K562 (cell line): ENCODE results near the gene KLHDC7B. TPM values are rescaled to one million over a fixed set of nuclear protein-coding genes. Genes with fewer than 3 reads are reported as not detected.

Experiments
- ATAC-seq: fragments of 200-7000 bp; cut with Tn5 transposase; 3 replicates; pipeline ENCODE4 v1.9.1; 2020; ENCODE audit warnings: moderate library complexity
- BruUV-seq: library from RNA; stranded (reverse); fragments of 400-500 nt; replicated peaks from 2 replicates; lab custom pipeline; 2021; lab: Mats Ljungman, UMichigan
- CTCF ChIA-PET: fragments of 300-600 bp; formaldehyde crosslinking; extraction: SDS; loops from one replicate; lab custom pipeline; 2021; ENCODE audit warnings: low intra/inter-chr PET ratio; lab: Yijun Ruan, JAX
- POLR2A ChIA-PET: fragments of 300-600, 350-650 bp; sonication (Branson Sonifier 250); formaldehyde crosslinking; extraction: SDS; loops from one replicate; lab custom pipeline; 2021; ENCODE audit warnings: antibody characterized with exemption, inconsistent platforms; lab: Yijun Ruan, JAX
- DNase-seq, 4 experiments: peaks; one replicate each; pipeline versions ENCODE4 v3.0.0 to v3.0.0-alpha.2; 2011 to 2018; ENCODE audit warnings: low spot score in 3 of 4, mixed read lengths in 3 of 4; ENCODE audit errors: extremely low read depth in 1 of 4
- FAIRE-seq: peaks from 2 replicates; lab custom pipeline; 2011; peaks lifted over from hg19 to GRCh38; lab: Jason Lieb, UNC
- H2AFZ ChIP-seq: 2 replicates; pipeline ENCODE4 v1.6.0; 2011; ENCODE audit warnings: low read depth, low read length, control low read depth, inconsistent platforms
- H3K27ac ChIP-seq: fragments of 200-600 bp; 3 replicates; pipeline ENCODE4 v1.8.0; 2011; ENCODE audit warnings: low read depth, mild to moderate bottlenecking, control low read depth, inconsistent platforms, low read length, moderate library complexity, mixed read lengths; ENCODE audit errors: extremely low read depth
- H3K27me3 ChIP-seq, 2 experiments: fragments of 300-600 bp in 1 of 2; 2 replicates in 1 of 2; 3 replicates in 1 of 2; pipeline versions ENCODE4 v1.6.0 to v1.8.0; 2011; ENCODE audit warnings: inconsistent platforms in 2 of 2, low read length in 2 of 2, mild to moderate bottlenecking in 1 of 2, mixed read lengths in 1 of 2, moderate library complexity in 1 of 2; ENCODE audit not compliant: control insufficient read depth in 2 of 2, insufficient read depth in 2 of 2
- H3K36me3 ChIP-seq: fragments of 300-600 bp; 3 replicates; pipeline ENCODE4 v1.8.0; 2011; ENCODE audit warnings: mild to moderate bottlenecking, low read length, inconsistent platforms; ENCODE audit not compliant: control insufficient read depth, insufficient read depth
- H3K4me1 ChIP-seq, 2 experiments: fragments of 200-600 bp in 1 of 2; replicated peaks in 1 of 2; 2 replicates in 1 of 2; 3 replicates in 1 of 2; pipeline versions ENCODE4 v1.5.1 to v1.8.0; 2011; ENCODE audit warnings: inconsistent platforms in 2 of 2, low read length in 2 of 2, mild to moderate bottlenecking in 1 of 2, mixed read lengths in 1 of 2, moderate library complexity in 1 of 2; ENCODE audit not compliant: control insufficient read depth in 2 of 2, insufficient read depth in 2 of 2
- H3K4me2 ChIP-seq: 2 replicates; pipeline ENCODE4 v1.6.1; 2011; ENCODE audit warnings: low read length, control low read depth, inconsistent platforms, mixed read lengths; ENCODE audit not compliant: insufficient read depth
- H3K4me3 ChIP-seq: fragments of 200-600 bp; sonication (generic), shearing (Covaris generic); 2 replicates; pipeline ENCODE4 v1.5.1; 2016; ENCODE audit warnings: control low read depth, inconsistent platforms
- H3K79me2 ChIP-seq: fragments of 200-600 bp; 3 replicates; pipeline ENCODE4 v1.8.0; 2011; ENCODE audit warnings: low read length, inconsistent platforms; ENCODE audit not compliant: control insufficient read depth, insufficient read depth
- H3K9ac ChIP-seq, 2 experiments: 2 replicates each; pipeline versions ENCODE4 v1.6.0 to v1.6.1; 2011; ENCODE audit warnings: low read depth in 2 of 2, low read length in 2 of 2, control low read depth in 1 of 2, inconsistent platforms in 1 of 2, mild to moderate bottlenecking in 1 of 2, mixed read lengths in 1 of 2; ENCODE audit not compliant: insufficient read depth in 1 of 2
- H3K9me1 ChIP-seq: one replicate; pipeline ENCODE4 v1.6.0; 2011; ENCODE audit warnings: inconsistent platforms, mild to moderate bottlenecking, low read length, moderate library complexity; ENCODE audit not compliant: control insufficient read depth, insufficient read depth
- H3K9me3 ChIP-seq: replicated peaks from 2 replicates; pipeline ENCODE4 v1.5.1; 2011; ENCODE audit warnings: low read depth, low read length, inconsistent platforms; ENCODE audit not compliant: control insufficient read depth, insufficient read depth
- H4K20me1 ChIP-seq: replicated peaks from 2 replicates; pipeline ENCODE4 v1.6.1; 2011; ENCODE audit warnings: low read length, inconsistent platforms, mixed read lengths; ENCODE audit not compliant: control insufficient read depth, insufficient read depth
- CEBPG ChIP-seq, 3 experiments: fragments of 200-800 bp in 1 of 3; sonication (Bioruptor generic) in 1 of 3; sonication (generic) in 1 of 3; formaldehyde crosslinking in 1 of 3; IDR thresholded peaks in 2 of 3; conservative IDR thresholded peaks in 1 of 3; 2 replicates each; pipeline versions ENCODE4 v1.6.1 to v1.8.0; 2016 to 2022; ENCODE audit warnings: missing compliant biosample characterization in 2 of 3, missing genetic modification characterization in 2 of 3, mild to moderate bottlenecking in 1 of 3, missing genetic modification reagents in 1 of 3
- MTA2 ChIP-seq: fragments of 450-650 bp; IDR thresholded peaks from 2 replicates; pipeline ENCODE4 v1.6.1; 2016; ENCODE audit warnings: low read depth
- OTX1 ChIP-seq: fragments of 450-650 bp; formaldehyde crosslinking; IDR thresholded peaks from 2 replicates; pipeline ENCODE4 v1.4.0; 2022; ENCODE audit warnings: mild to moderate bottlenecking
- THRA ChIP-seq: fragments of 450-650 bp; IDR thresholded peaks from 2 replicates; pipeline ENCODE4 v1.6.1; 2017; ENCODE audit warnings: mild to moderate bottlenecking, moderate library complexity
- WGBS: fragments of 100-300 bp; shearing (Covaris generic); methylation state at CpG from one replicate; pipeline ENCODE4 v1.1.6; 2016; ENCODE audit warnings: low coverage, mixed read lengths; ENCODE audit not compliant: insufficient coverage; ENCODE audit errors: missing lambda C conversion rate; 5-methylcytosine and 5-hydroxymethylcytosine counted together
- in situ Hi-C: fragments of 300-500 bp; cut with MboI; formaldehyde crosslinking; loops from 4 replicates; pipeline ENCODE4 v1.15.0; 2018; ENCODE audit warnings: inconsistent platforms, mixed read lengths
- intact Hi-C: fragments of 100-400 bp; cut with micrococcal nuclease; formaldehyde crosslinking; loops from 2 replicates; pipeline ENCODE4 v1.14.2; 2022
- polyA plus RNA-seq, 8 experiments: library from polyadenylated mRNA; depleted of rRNA in 4 of 8; stranded (reverse) in 5 of 8; unstranded in 3 of 8; fragments of >200 nt; fragmentation: Nextera tagmentation in 2 of 8; fragmentation: Illumina TruSeq in 1 of 8; extraction: Ambion mirVana in 2 of 8; extraction: Trizol in 1 of 8; gene quantifications; 2 replicates each; pipeline versions ENCODE4 v1.2.1 to v1.2.3, GENCODE V29; 2011 to 2014; ENCODE audit warnings: inconsistent platforms in 1 of 8, missing spikeins in 1 of 8
- total RNA-seq, 7 experiments: library from RNA; depleted of rRNA in 6 of 7; stranded (reverse); fragments of >200 nt in 6 of 7; fragmentation: Illumina TruSeq in 2 of 7; extraction: Trizol in 2 of 7; gene quantifications; 2 replicates each; pipeline versions ENCODE4 v1.2.1 to v1.2.3, GENCODE V29; 2011 to 2021; ENCODE audit warnings: low replicate concordance in 1 of 7

The KLHDC7B gene
- total and polyA plus RNA-seq, 9 of the 15 experiments (the other 6 are each of a cell fraction or from before 2014, with no cell fraction given), result 0.04 to 0.22 (median 0.05) TPM; not detected in 4

- no peak for DNase-seq
- TF ChIP-seq THRA (no peak), CEBPG (CRISPR knock-in tag; IDR thresholded peaks at IDR 0.05) (no peak), CEBPG (tag; conservative IDR thresholded peaks at IDR 0.05 in 1 of 2, IDR thresholded peaks at IDR 0.05 in 1 of 2) (no peak), OTX1 (no peak), MTA2 (no peak)
- Histone ChIP-seq H2AFZ (no peak overlapping the region), H3K27ac (no peak overlapping the region), H3K79me2 (no peaks in the 10 kb centered on the region), H3K9ac (no peak overlapping the region), H4K20me1 (no peaks in the 10 kb centered on the region), H3K36me3 (no peaks in the 10 kb centered on the region), H3K4me2 (no peak overlapping the region), H3K9me1 (no peaks in the 10 kb centered on the region), H3K27me3 (no peaks in the 10 kb centered on the region), H3K4me3 (no peak overlapping the region), H3K4me1 (peaks cover 13 to 15% of the 10 kb centered on the region in 2 experiments), H3K9me3 (no peaks in the 10 kb centered on the region)
- CTCF ChIA-PET, result no interaction called here
- FAIRE-seq, result no peak
- intact Hi-C loops (no loop called here), in situ Hi-C loops (no loop called here)
- POLR2A ChIA-PET, result interaction anchor here (1.3 to 2.1 kb wide), 4 partner anchors 11 to 19 kb away, joined by 3 to 8 read pairs (median 5); no protein-coding TSS in a partner anchor
- 54% methylated on average over 7 of the region's 10 CpGs for WGBS
- ATAC-seq, result no peak
- BruUV-seq, result no TSS peak
Measured at GRCh38 chr22:50540381-50540780, 5.3 kb upstream of the KLHDC7B start.
